ENCODE measurements around the gene TRIM48. TPM values are rescaled to one million over a fixed set of nuclear protein-coding genes. Genes with fewer than 3 reads are reported as not detected.
"Not testable (repeated sequence)": the region's sequence is repeated elsewhere in the genome, so short reads cannot be mapped to it uniquely, and the experiment has no call there.

The TRIM48 gene, protein sequence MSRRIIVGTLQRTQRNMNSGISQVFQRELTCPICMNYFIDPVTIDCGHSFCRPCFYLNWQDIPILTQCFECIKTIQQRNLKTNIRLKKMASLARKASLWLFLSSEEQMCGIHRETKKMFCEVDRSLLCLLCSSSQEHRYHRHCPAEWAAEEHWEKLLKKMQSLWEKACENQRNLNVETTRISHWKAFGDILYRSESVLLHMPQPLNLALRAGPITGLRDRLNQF
- total RNA-seq (2014; rRNA removed; shearing (Covaris generic)): 0.24 and 0.78 TPM in 2 replicates

DNA sequence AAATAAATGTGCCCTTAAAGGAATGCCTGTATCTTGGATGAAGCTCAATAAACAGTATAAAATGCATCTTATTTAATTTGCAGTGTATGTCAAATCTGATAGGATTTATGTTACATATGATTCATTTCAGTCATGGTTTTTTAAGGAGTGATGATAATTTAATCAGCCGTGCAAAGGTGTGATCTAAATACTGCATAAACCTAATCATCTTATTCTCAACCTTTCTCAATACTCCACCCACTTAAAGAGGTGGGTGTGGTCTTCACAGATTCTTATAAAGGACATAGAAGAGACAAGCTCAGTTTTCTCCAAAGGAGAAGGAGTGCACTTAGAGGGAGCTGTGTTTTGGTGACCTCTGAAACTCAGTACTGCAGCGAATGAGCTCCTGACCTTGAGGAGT, at the start of gene TRIM48:
TRIM48 (plus strand) TSS at position 301 of the 400 bp plus-strand sequence. CDS start 113 bp downstream, outside the sequence.
- not testable (repeated sequence) for DNase-seq (ENCODE audit: low read depth)

DNA sequence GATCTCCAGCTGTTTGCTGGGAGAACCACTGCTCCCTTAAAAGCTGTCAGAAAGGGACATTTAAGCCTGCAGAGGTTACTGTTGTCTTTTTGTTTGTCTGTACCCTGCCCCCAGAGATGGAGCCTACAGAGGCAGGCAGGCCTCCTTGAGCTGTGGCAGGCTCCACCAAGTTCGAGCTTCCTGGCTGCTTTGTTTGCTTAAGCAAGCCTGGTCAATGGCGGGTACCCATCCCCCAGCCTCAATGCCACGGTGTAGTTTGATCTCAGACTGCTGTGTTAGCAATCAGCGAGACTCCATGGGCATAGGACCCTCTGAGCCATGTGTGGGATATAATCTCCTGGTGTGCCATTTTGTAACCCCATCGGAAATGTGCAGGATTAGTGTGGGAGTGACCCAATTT, 23.6 kb upstream of the TRIM48 start:
- DNase-seq (ENCODE audit: low read depth): not testable (repeated sequence)

DNA sequence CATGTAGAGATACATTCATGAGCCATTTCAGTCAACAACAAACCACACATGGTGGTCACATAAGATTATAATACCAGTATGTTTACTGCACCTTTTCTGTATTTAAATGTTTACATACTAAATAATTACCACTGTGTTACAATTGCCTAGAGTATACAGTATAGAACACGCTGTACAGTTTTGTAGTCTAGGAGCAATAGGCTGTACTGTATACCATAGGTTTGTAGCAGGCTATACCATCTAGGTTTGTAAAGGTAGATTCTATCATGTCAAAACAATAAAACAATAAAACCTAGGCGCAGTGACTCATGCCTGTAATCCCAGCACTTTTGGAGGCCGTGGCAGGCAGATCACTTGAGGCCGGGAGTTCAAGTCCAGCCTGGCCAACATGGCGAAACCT, 1.1 kb downstream of the TRIM48 start:
- no peak for DNase-seq (ENCODE audit: low read depth)

Other genes starting within 250 kb of the TRIM48 start
- gene OR4A16, start 81.0 kb downstream of the TRIM48 start, total RNA-seq (2014; rRNA removed; shearing (Covaris generic)): not detected in 2 replicates
- gene OR4A15, start 105.8 kb downstream of the TRIM48 start, total RNA-seq (2014; rRNA removed; shearing (Covaris generic)): not detected in 2 replicates

All from RPMI7951 (cell line).